H1 (cell line): ENCODE data around the gene SHANK1. TPM values are rescaled to one million over a fixed set of nuclear protein-coding genes. Genes with fewer than 3 reads are reported as not detected.

Source experiments
- FOSL1 ChIP-seq: IDR thresholded peaks from 2 replicates; pipeline ENCODE4 v1.6.1; 2011; ENCODE audit warnings: mild to moderate bottlenecking, low read depth, low read length, moderate library complexity; ENCODE audit not compliant: insufficient read depth
- KDM4A ChIP-seq: IDR thresholded peaks from one replicate; pipeline ENCODE4 v1.7.1; 2012; ENCODE audit warnings: low read depth, mild to moderate bottlenecking, moderate library complexity, low read length, inconsistent platforms; ENCODE audit not compliant: severe bottlenecking
- NANOG ChIP-seq: IDR thresholded peaks from 2 replicates; pipeline ENCODE4 v1.6.1; 2011; ENCODE audit warnings: low read length, low read depth, mild to moderate bottlenecking, inconsistent platforms; ENCODE audit not compliant: insufficient read depth, poor library complexity, severe bottlenecking
- NRF1 ChIP-seq: IDR thresholded peaks from 2 replicates; pipeline ENCODE4 v1.6.1; 2011; ENCODE audit warnings: mild to moderate bottlenecking, low read depth, low read length, improper control_type of control experiment
- PHF8 ChIP-seq: fragments of 200-600 bp; sonication (generic); conservative IDR thresholded peaks from 2 replicates; pipeline ENCODE4 v1.7.1; 2012; ENCODE audit warnings: low read depth, mild to moderate bottlenecking, inconsistent platforms, low read length, moderate library complexity
- RAD21 ChIP-seq, 2 experiments: IDR thresholded peaks in 1 of 2; conservative IDR thresholded peaks in 1 of 2; 2 replicates each; pipeline ENCODE4 v1.6.1; 2011; ENCODE audit warnings: low read depth in 2 of 2, low read length in 2 of 2, improper control_type of control experiment in 1 of 2, inconsistent platforms in 1 of 2, mild to moderate bottlenecking in 1 of 2, moderate library complexity in 1 of 2
- RFX5 ChIP-seq: IDR thresholded peaks from 2 replicates; pipeline ENCODE4 v1.6.1; 2011; ENCODE audit warnings: low read depth, low read length, improper control_type of control experiment, borderline replicate concordance
- SIRT6 ChIP-seq: IDR thresholded peaks from one replicate; pipeline ENCODE4 v1.7.1; 2012; ENCODE audit warnings: low read length, inconsistent platforms
- SIX5 ChIP-seq: IDR thresholded peaks from 2 replicates; pipeline ENCODE4 v1.6.1; 2011; ENCODE audit warnings: mild to moderate bottlenecking, low read depth, low read length
- SP1 ChIP-seq: IDR thresholded peaks from 2 replicates; pipeline ENCODE4 v1.6.1; 2011; ENCODE audit warnings: low read depth, low read length
- SP4 ChIP-seq: IDR thresholded peaks from 2 replicates; pipeline ENCODE4 v1.6.1; 2012; ENCODE audit warnings: low read length, inconsistent platforms
- TAF1 ChIP-seq: IDR thresholded peaks from 2 replicates; pipeline ENCODE4 v1.6.1; 2011; ENCODE audit warnings: mild to moderate bottlenecking, low read depth, low read length
- TEAD4 ChIP-seq: IDR thresholded peaks from 2 replicates; pipeline ENCODE4 v1.6.1; 2012; ENCODE audit warnings: low read depth, low read length, inconsistent platforms, mixed read lengths
- ZNF274 ChIP-seq: IDR thresholded peaks from 2 replicates; pipeline ENCODE4 v1.7.0; 2012; ENCODE audit warnings: low read length, borderline replicate concordance; ENCODE audit errors: extremely low read depth
- polyA plus RNA-seq, 7 experiments: library from polyadenylated mRNA; depleted of rRNA in 3 of 7; stranded (reverse) in 5 of 7; unstranded in 2 of 7; fragments of >200 nt in 5 of 7; fragments of 200-250 nt in 2 of 7; gene quantifications; 1 replicate in 5 of 7; 2 replicates in 1 of 7; 4 replicates in 1 of 7; pipeline versions ENCODE4 v1.2.1 to v1.2.3, GENCODE V29; 2011 to 2013; ENCODE audit warnings: missing spikeins in 2 of 7, mixed read lengths in 2 of 7
- total RNA-seq: library from RNA; stranded (reverse); fragmentation: NEBNext Ultra II Directional; extraction: Animal tissue kit (Norgen Biotek cat#: 25700); gene quantifications from 2 replicates; pipeline ENCODE4 v1.2.1, GENCODE V29; 2021
- TF ChIP-seq, protein P1 (sequence below): IDR thresholded peaks from 2 replicates; pipeline ENCODE4 v1.6.1; 2012; ENCODE audit warnings: inconsistent platforms
- TF ChIP-seq, protein P2 (sequence below), 3 experiments: IDR thresholded peaks; 1 replicate in 2 of 3; 2 replicates in 1 of 3; pipeline versions ENCODE4 v1.5.1 to v1.6.1; 2011; ENCODE audit warnings: low read length in 3 of 3, mild to moderate bottlenecking in 3 of 3, inconsistent platforms in 2 of 3, low read depth in 1 of 3, moderate library complexity in 1 of 3; ENCODE audit not compliant: insufficient read depth in 1 of 3; ENCODE audit errors: control extremely low read depth in 1 of 3

Gene SHANK1
- total and polyA plus RNA-seq, 2 of the 8 experiments (the other 6 are each of a cell fraction or from before 2014, with no cell fraction given) = 1.1 to 3.7 TPM

DNA sequence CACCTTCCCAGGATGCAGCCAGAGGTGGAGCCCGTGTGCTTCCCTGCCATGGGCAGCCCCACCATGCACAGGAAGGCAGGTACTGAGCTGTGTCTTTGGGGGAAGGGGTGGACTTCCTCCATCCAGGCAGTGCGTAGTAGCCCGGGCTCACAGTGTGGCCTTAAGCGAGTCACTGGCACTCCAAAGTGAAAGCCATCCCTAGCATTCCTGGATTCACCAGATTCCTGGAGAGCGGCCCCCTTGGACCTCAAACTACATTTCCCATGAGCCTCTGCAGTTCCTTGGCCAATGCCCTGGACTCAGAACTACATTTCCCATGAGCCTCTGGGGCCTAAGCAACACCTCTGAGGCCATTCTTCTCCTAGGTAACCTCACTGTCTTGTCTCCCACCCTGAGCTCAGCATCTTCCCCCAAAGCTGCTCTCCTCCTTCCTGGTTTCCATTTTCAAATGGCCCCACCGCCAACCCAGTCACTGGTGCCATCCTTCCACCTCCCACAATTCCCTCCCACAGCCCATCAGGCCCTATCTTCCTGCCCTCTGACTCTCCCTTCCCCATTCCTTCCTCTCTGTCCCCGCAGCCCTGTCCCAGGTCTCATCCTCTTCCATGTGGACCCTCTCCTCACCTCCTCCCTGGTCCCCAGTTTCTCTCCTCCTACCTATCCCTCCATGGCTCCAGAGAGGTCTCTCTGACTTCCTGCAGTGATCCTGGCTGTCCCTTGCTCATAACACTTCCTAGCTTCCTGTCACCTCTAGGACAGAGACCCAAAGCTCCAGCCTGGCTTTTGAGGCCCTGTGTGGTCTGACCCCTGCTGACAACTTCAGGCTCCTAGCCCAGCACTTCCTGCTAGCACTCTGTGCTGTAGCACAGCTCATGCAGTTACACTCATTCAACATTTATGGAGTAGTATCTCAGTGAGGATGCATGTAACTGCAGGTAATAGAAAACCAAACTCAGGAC is 69.9 kb downstream of the SHANK1 start, which contains the start of gene C19orf81 (continued):
- no peak for TF ChIP-seq RAD21 (IDR thresholded peaks at IDR 0.05 in 1 of 2, conservative IDR thresholded peaks at IDR 0.05 in 1 of 2; ENCODE audit: low read depth in 2 of 2, low read length in 2 of 2)
- TF ChIP-seq SIRT6 = no peak
- TF ChIP-seq, protein P1, sequence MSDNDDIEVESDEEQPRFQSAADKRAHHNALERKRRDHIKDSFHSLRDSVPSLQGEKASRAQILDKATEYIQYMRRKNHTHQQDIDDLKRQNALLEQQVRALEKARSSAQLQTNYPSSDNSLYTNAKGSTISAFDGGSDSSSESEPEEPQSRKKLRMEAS = no peak
- no peak for TF ChIP-seq NRF1
- no peak for TF ChIP-seq RFX5
- peak; percentile 97 for TF ChIP-seq SIX5
- peak; percentile 52; the same call in 1 of the 2 replicates for TF ChIP-seq TAF1
- TF ChIP-seq NANOG = no peak
- TF ChIP-seq SP4 = no peak
- TF ChIP-seq TEAD4 = peak; percentile 57; the same call in 1 of the 2 replicates
- no peak for TF ChIP-seq FOSL1
- TF ChIP-seq, protein P2, sequence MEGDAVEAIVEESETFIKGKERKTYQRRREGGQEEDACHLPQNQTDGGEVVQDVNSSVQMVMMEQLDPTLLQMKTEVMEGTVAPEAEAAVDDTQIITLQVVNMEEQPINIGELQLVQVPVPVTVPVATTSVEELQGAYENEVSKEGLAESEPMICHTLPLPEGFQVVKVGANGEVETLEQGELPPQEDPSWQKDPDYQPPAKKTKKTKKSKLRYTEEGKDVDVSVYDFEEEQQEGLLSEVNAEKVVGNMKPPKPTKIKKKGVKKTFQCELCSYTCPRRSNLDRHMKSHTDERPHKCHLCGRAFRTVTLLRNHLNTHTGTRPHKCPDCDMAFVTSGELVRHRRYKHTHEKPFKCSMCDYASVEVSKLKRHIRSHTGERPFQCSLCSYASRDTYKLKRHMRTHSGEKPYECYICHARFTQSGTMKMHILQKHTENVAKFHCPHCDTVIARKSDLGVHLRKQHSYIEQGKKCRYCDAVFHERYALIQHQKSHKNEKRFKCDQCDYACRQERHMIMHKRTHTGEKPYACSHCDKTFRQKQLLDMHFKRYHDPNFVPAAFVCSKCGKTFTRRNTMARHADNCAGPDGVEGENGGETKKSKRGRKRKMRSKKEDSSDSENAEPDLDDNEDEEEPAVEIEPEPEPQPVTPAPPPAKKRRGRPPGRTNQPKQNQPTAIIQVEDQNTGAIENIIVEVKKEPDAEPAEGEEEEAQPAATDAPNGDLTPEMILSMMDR (IDR thresholded peaks at IDR 0.05; ENCODE audit: control extremely low read depth in 1 of 3, insufficient read depth in 1 of 3, low read depth in 1 of 3, low read length in 3 of 3) = peak in 2 of 3 experiments; percentile 2 to 30; a peak in 2 of 4 replicates
- TF ChIP-seq PHF8 = no peak
- peak; percentile 79; the same call in 1 of the 2 replicates for TF ChIP-seq SP1
- TF ChIP-seq ZNF274 = no peak
- peak; percentile 65 for TF ChIP-seq KDM4A
